Stimulated activated CD8-positive, alpha-beta memory T cell treated with anti-CD3 and anti-CD28 coated beads, Interleukin-7, amount 100 ng/mL, for 1 hour (primary cell): ENCODE data around the gene IFT43.
A peak's percentile ranks its signal among the peaks of the same experiment; 100 is the strongest.
"Not testable (repeated sequence)": the region's sequence is repeated elsewhere in the genome, so short reads cannot be mapped to it uniquely, and the experiment has no call there.

Experiments used
- DNase-seq, 2 donors: peaks; one replicate each; pipeline ENCODE4 v3.0.0-alpha.2; 2020; ENCODE audit warnings: low read depth in 2 of 2

The IFT43 gene

GRCh38 chr14:75980856-75981255, 4.7 kb upstream of the IFT43 start:
- no peak for DNase-seq

GRCh38 chr14:75981426-75982265, 3.9 kb upstream of the IFT43 start, which contains the start of gene TGFB3:
Gene TGFB3 (minus strand): TSS chr14:75981995. CDS start chr14:75980893, 1,102 bp downstream.
- peak; percentile 8 to 11 for DNase-seq

GRCh38 chr14:75982266-75983018, 3.1 kb upstream of the IFT43 start:
- peak; percentile 55 to 60 for DNase-seq

GRCh38 chr14:75983019-75983358, 2.6 kb upstream of the IFT43 start:
- DNase-seq = no peak

- DNase-seq = no peak
These were observed 889 bp upstream of the IFT43 start for GRCh38 chr14:75984674-75985073.

GRCh38 chr14:75986439-75986765, 839 bp downstream of the IFT43 start:
- DNase-seq = no peak

GRCh38 chr14:75987201-75987970, 1.8 kb downstream of the IFT43 start:
- DNase-seq = no peak

- DNase-seq = no peak
These were observed 3.6 kb downstream of the IFT43 start for GRCh38 chr14:75989134-75989533.

GRCh38 chr14:75990297-75990696, 4.7 kb downstream of the IFT43 start:
- no peak for DNase-seq

- DNase-seq = no peak
These were observed 6.2 kb downstream of the IFT43 start for GRCh38 chr14:75991753-75992152.

- no peak for DNase-seq
These were observed 8.0 kb downstream of the IFT43 start for GRCh38 chr14:75993567-75994041.

- DNase-seq = no peak
These were observed 9.9 kb downstream of the IFT43 start for GRCh38 chr14:75995372-75996041.

- no peak for DNase-seq
These were observed 10.9 kb downstream of the IFT43 start for GRCh38 chr14:75996488-75996887.

GRCh38 chr14:75999511-76000190, 14.1 kb downstream of the IFT43 start:
- no peak for DNase-seq

GRCh38 chr14:76002383-76002782, 16.8 kb downstream of the IFT43 start:
- no peak for DNase-seq

GRCh38 chr14:76006253-76006652, 20.7 kb downstream of the IFT43 start:
- no peak for DNase-seq

- no peak for DNase-seq
These were observed 21.8 kb downstream of the IFT43 start for GRCh38 chr14:76007379-76007778.

- DNase-seq = no peak
These were observed 22.3 kb downstream of the IFT43 start for GRCh38 chr14:76007852-76008251.

- DNase-seq = not testable (repeated sequence)
These were observed 24.1 kb downstream of the IFT43 start for GRCh38 chr14:76009627-76010026.

GRCh38 chr14:76011930-76012329, 26.4 kb downstream of the IFT43 start:
- no peak for DNase-seq

GRCh38 chr14:76012354-76012753, 26.8 kb downstream of the IFT43 start:
- no peak for DNase-seq
